Right kidney (tissue), 1 donor: ENCODE data around the gene CSKMT.
"Not testable (repeated sequence)": the region's sequence is repeated elsewhere in the genome, so short reads cannot be mapped to it uniquely, and the experiment has no call there.

Experiments
- DNase-seq: peaks from one replicate; pipeline ENCODE4 v3.0.0-alpha.2; 2016

CSKMT gene

DNA sequence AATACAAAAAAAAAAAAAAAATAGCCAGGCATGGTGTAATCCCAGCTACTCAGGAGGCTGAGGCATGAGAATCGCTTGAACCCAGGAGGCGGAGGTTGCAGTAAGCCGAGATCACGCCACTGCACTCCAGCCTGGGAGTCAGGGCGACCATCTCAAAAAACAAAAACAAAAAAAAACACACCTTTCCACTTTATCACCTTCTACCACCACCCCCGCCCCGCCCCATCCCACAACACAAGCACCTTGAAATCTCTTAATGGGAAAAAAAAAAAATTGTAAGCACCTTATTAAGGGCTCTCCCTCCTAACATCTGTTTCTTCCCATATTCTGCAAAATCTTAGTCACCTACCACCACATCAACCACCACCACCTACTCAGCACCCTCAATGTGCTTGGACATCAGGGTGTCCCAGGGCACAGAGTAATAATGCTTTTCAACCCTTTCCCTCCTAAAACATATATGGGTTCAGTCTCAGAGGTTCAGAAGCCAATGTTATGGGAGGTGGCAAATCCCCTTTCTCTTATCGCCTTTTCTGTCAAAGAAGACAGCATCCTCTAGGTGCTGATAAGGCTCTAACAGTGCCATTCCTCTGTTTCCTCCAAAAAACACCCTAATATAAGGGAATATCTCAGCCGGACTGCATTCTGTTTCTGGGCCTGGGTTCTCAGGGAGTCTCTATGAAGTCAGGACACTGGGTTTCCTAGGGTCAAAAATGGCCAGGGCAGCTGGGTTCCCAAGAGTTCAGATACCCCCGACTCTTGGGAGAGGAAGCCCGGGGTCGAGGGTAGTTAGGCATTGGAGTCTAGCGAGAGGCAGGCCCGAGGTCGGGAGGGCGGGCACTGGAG, 12.7 kb upstream of the CSKMT start:
- no peak for DNase-seq

- no peak for DNase-seq
Measured at GRCh38 chr11:62654297-62654696, 10.8 kb upstream of the CSKMT start.

DNA sequence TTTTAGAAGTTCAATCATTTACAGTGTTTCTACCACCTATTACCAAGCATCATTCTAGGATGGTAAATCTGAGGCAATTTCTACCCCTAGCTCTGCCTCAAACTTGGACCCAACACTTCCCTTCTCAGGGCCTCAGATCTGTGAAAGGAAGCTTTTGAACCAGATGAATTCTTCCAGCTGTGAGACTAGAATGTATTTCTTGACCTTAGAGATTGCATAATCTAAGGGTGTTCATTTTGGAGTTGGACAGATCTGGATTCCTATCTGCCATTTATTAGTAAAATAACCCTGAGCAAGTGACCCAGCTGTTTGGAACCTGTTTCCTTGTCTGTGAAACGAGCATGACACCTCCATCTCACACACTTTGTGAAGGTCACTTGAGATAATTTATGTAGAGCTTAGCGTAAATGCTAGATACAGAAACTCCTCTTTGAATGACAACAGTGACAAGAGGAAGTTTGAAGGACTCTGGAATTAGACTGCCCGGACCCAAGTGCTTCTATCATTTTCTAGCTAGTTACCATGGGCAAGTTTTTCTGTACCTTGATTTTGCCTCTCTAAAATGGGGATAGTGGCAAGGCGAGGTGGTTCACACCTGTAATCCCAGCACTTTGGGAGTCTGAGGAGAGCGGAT, 8.2 kb upstream of the CSKMT start:
- DNase-seq: no peak

DNA sequence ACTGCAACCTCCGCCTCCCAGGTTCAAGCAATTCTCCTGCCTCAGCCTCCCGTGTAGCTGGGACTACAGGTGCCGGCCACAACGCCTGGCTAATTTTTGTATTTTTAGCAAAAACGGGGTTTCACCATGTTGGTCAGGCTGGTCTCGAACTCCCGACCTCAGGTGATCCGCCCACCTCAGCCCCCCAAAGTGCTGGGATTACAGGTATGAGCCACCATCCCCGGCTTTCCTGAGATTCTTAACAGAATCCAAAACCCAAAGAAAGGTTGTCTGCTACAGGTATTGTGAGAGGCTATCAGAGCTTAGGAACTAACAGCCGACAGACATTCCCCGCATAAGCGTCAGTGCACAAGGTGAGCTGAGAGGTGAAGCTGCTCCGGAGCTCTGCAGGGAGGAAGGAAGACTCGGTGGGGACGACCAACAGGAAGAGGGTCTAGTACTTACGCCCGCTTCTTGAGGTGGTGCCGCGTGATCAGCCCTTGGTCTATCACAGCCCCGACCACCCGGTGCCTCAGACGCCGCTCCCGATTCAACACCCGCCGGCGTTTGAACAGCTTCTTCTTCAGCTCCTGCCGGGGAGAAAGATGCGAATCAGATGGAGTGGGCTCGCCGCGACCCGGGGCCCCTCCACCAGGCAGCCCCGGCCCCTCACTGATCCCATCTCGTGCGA, 572 bp upstream of the CSKMT start:
- DNase-seq: no peak

- no peak for DNase-seq
Measured at GRCh38 chr11:62665599-62666258, 617 bp downstream of the CSKMT start.

GRCh38 chr11:62666259-62666926, 1.3 kb downstream of the CSKMT start:
- no peak for DNase-seq

DNA sequence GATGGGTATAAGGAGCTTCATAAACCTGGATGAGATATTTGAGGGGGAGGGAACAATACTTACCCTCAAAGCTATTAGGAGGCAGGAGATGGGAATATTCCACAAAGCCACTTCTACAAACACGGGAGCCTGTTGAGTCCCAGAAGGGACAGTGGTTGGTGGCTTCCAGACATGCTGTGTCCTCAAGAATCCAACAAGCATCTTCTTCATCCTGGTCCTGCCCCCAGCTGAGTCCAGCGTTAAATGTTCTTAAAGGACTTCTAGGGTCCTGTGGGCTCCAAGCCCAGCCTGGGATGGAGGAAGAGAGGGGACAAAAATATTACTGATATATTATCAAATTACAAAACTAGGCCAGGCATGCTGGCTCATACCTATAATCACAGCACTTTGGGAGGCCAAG, 2.3 kb downstream of the CSKMT start:
- DNase-seq: no peak

GRCh38 chr11:62669420-62670161, 4.5 kb downstream of the CSKMT start:
- DNase-seq: no peak

DNA sequence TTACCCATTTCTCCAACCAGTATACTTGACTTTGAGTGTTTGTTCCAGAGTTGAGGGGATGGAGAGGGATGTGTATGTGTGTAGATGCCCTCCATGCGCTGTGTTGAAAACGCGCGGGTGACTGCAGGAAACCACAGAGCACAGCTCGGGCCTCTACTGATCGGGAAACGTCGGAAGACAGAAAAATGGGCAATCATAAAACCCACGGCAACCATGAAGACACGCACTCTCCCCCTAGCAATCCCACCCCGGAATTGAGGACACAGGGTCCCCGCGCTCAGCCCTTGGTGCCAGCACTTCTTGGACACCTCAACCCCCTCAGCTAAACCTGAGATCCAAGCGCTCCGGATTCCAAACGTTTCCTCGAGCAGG, 6.1 kb downstream of the CSKMT start:
- no peak for DNase-seq

GRCh38 chr11:62671608-62672389, 6.7 kb downstream of the CSKMT start, which contains the start of the genes LBHD1 and UQCC3:
Gene LBHD1 (minus strand): TSS chr11:62672267. CDS start chr11:62670031, 2,236 bp downstream.
Gene UQCC3 (plus strand): TSS chr11:62671673. CDS start chr11:62671746, 73 bp downstream.
- DNase-seq: peak; percentile 96

DNA sequence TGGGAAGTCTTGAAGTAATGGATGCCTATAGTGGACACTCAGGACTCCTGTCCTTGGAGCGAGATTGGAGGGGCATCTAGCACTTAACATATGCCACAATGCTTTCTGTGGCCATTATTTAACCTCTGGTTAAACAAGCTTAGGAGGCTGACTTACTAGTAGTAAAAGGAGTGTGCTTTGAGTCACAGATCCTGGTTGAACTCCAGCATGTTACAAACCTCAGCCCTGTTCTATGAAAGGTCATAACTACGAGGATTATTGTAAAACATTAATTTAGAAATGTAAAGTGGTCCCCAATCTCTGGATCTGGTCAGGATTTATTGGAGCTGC, 8.0 kb downstream of the CSKMT start:
- no peak for DNase-seq

DNA sequence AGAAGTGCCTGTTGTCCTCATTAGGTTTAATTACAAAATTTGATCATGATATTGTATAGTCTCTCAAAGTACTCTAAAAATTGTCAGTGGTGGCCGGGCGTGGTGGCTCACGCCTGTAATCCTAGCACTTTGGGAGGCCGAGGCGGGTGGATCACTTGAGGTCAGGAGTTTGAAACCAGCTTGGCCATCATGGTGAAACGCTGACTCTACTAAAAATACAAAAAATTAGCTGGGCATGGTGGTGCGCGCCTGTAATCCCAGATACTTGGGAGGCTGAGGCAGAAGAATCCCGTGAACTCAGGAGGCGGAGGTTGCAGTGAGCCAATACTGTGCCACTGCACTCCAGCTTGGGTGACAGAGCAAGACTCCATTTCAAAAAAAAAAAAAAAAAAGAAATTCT, 10.3 kb downstream of the CSKMT start:
- not testable (repeated sequence) for DNase-seq

DNA sequence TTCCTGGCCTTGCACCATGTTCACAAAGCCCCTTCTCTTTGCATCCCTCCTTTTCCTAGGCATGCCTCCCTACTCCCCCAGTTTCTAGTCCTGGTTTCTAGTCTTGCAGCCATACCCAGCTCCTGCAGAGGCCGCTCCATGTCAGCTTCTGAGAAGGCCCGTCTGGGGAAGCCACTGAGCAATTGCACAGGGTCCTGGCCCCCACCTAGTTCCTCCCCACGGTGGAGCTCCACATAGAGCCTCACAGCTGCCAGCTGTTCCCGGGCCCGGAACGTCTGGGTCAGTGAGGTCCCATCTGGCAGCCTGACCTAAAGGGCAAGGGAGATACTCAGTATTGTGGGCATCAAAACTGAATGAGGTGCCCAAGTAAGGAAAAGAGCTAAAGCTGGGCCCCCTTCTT, 11.6 kb downstream of the CSKMT start:
- no peak for DNase-seq

GRCh38 chr11:62677156-62677555, 12.0 kb downstream of the CSKMT start:
- no peak for DNase-seq

DNA sequence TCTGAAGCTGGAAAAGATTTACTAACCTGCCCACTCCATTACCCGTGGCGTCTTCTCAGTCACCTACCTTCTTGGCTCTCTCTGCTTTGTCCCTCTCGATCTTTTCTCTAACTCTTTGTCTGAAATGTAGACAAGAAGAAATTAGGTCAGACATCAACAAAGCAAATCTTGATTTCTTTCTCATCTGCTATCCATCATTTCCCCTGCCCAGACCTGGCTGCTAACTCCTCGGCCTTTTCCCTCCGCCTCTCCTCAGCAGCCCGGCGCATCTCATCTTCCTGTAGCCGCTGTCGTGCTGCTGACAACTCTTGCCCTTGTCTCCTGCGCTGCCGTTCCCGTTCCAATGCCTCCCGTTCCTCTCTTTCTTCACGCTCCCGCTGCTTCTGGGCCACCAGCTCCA, 12.6 kb downstream of the CSKMT start:
- no peak for DNase-seq

DNA sequence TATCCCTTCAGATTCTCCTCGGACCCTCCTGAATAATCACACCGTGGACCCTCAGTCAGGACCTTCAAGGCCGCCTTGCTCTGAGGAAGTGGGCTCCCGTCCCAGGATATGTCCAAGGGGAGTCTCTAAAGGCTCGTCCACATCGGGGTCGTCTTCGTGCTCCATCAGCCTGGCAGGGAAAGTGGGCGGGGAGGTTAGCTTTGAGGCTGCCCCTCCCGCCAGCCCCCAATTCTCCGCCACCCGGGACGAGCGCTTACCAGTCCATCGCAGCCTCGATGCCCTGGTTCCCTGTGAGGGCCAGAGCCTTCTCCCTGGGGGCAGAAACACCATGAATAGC, 13.3 kb downstream of the CSKMT start:
- no peak for DNase-seq

DNA sequence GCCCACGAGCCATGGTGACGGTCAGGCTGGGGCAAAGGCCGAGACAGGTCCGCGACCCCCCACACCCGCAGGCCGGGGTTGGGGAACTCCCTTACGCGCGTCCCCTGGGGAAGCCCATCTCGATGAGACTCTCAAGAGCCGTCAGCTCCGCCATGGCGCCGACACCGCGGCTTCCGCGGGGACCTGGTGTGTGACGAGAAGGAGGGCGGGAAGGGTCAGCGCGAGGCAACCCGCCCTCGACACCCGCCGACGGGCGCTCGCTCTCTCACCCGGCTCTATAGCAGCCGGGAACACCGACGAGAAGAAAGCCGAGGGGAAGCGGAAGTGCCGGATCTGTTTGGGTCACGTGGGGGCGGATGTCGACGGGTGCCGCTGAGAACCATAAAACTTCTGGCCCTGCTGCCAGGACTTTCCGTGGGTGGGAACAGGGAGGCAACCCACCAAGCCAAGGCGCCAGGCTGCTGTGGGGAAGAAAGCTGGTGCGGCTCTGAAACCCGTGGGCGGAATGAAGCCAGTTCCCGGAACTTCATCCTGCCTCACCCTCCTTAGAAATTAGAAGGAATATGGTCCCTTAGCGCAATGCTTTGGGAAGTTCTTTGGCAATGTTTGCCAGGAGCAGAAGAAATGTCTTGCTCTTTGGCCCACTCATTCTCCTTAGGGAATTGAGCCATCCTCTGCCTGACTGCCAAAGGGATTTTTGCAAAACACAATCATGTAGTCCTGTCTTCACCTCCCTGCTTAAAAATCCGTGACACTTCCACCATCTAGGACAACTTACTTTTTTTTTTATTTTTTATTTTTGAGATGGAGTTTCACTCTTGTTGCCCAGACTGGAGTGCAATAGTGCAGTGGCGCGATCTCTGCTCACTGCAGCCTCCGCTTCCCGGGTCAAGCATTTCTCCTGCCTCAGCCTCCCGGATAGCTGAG, 13.9 kb downstream of the CSKMT start, which contains the start of gene UBXN1:
UBXN1 (minus strand) TSS at position 304 of the 927 bp plus-strand sequence; CDS start at position 154, 150 bp downstream.
- DNase-seq: peak; percentile 88

DNA sequence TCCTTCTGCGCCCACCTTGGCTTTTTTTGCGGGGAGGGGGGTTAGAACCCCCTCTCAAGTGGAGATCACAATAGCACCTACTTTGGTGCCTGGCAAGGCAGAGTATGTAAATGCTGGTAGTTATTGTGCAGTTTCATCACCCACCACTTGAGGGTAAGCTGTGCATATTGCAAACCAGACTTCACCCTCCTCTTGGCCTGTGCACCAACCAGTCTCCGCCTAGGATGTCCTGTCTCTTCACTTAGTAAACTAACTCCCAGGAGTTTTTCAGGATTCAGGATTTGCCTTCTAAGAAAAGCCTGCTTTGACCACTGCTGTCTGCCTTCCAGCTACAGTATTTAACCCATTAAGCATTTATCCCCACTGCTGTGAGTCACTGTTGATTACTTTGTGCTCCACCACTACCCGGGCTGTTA, 15.7 kb downstream of the CSKMT start:
- peak; percentile 11 for DNase-seq

- no peak for DNase-seq
Measured at GRCh38 chr11:62682518-62682917, 17.4 kb downstream of the CSKMT start.
